Measurements from ENCODE around the gene CFHR5.

The CFHR5 gene

DNA sequence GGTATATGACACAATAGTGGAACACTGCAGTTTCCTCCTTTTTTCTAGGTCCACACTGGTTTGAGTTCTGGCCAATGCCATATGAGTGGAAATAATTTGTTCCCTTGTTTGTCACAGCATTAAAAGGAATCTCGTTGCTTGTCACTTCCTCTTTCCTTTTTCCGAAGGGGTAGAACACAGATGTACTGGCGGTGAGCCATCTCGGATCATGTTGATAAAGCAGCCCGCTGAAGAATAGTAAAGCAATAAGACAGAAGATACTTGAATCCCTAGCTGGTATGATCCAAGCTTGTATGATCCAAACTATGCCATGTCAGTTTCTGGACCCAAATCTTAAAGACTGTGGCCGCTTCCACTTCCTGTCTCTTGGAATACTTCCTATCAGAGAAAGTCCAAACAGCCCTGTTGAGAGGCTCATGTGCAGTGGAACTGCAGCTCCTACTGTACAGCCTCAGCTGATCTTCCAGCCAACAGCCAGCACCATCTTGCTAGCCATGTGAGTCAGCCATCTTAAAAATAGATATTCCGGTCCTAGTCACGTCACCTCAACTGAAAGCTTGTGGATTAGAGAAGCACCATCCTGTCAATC is 40.3 kb downstream of the CFHR5 start:
- no peak for DNase-seq (ENCODE audit: low read depth)

DNA sequence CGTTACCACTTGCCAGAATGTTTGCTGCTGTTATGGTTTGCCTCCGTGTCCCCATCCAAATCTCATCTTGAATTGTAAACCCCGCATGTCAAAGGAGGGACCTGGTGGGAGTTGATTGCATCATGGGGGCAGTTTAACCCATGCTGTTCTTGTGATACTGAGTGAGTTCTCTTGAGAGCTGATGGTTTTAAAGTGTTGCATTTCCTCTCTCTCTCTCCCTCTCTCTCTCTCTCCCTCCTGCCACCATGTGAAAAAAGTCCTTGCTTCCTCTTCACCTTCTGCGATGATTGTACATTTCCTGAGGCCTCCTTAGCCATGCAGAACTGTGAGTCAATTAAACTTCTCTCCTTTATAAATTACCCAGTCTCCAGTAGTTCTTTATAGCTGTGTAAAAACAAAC is 44.4 kb downstream of the CFHR5 start:
- no peak for DNase-seq (ENCODE audit: low read depth)

DNA sequence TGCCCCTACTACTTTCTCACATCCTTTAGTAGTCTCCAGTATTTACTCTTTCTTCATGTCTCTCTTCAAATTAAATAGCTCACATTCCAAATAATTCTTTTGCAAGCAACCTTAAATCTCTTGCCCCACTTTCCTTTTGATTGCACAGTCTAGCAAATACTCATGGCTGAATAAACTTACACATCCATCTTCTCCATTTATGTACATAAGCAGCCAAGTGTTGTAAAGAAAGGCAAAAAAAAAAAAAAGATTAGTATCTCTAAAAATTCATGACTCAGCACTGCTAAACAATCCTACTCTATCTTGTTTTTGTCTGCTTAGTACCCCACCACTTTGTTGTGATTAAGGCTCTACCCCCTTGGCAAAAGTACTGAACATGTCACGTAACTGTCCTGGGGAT is 47.1 kb downstream of the CFHR5 start:
- peak; percentile 23 for DNase-seq (ENCODE audit: low read depth)

DNA sequence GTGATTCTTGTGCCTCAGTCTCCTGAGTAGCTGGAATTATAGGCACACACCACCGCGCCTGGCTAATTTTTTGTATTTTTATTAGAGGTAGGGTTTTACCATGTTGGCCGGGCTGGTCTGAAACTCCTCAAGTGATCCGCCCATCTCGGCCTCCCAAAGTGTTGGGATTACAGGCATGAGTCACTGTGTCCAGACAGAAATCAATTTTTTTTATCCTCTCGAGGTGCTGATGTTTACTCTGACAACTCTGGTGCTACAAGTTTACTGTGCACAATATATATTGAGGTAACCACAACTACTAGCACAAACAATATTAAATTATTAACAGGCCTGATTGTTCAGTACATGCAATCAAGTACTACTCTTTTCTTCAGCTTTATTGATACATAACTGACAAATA is 50.0 kb downstream of the CFHR5 start:
- DNase-seq (ENCODE audit: low read depth) = no peak

DNA sequence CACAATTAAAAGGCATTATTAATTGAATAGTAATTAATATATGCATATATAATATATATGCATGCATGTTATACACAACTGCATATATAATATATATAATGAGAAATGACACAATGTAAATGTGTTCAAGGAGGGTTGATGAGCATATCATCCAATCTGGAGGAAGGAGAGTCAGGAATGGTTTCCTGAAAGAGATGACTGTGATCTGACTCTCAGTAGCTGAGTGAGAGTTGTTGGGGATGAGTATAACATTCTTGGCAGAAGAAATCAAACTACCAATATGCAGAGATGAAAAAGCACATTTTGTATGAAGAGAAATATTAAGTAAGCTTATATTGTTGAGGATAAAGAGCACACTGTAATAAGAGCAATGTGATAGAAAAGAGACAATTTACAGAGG is 52.4 kb downstream of the CFHR5 start:
- no peak for DNase-seq (ENCODE audit: low read depth)

DNA sequence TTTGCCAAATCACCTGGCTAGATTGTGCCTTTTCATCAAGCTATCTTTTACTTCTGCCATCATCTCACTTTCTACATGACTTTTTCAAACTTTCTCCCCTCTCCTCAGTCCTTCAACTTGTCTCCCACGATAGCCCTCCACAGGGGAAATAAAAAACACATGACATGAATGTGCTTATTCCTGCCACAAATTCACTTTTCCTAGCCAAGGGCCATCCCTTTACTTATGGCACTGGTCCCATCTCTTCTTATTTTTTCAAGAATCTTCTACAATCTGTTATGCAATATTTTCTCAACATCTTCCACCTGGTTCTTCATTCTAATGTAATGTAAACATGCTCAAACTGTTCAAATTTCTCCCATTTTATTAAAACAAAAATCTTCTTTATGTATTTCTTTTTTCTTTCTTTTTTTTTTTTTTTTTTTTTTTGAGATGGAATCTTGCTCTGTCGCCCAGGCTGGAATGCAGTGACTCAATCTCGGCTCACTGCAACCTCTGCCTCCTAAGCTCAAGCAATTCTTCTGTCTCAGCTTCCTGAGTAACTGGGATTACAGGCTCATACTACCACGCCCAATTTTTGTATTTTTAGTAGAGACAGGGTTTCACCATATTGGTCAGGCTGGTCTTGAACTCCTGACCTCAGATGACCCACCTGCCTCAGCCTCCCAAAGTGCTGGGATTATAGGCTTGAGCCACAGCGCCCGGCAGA is 57.4 kb downstream of the CFHR5 start:
- peak; percentile 47 for DNase-seq (ENCODE audit: low read depth)

DNA sequence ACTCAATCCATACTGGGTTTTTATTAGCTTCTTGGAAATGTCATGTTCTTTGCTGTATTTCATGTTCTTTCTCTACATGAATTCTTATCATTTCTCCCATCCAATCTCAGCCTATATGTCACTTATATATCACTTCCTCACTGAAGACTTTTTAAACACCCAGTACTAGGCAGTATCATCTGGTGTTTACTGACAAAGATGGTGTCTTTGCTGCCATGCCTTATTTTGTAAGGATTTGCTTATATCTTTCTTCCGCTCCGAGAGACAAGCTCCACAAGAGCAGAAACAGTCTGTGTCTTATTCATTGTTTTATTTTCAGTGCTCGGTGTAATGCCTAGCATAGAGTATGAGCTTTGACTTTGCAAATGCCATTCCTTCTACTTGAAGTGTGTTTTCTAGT is 59.5 kb downstream of the CFHR5 start:
- DNase-seq (ENCODE audit: low read depth) = no peak

DNA sequence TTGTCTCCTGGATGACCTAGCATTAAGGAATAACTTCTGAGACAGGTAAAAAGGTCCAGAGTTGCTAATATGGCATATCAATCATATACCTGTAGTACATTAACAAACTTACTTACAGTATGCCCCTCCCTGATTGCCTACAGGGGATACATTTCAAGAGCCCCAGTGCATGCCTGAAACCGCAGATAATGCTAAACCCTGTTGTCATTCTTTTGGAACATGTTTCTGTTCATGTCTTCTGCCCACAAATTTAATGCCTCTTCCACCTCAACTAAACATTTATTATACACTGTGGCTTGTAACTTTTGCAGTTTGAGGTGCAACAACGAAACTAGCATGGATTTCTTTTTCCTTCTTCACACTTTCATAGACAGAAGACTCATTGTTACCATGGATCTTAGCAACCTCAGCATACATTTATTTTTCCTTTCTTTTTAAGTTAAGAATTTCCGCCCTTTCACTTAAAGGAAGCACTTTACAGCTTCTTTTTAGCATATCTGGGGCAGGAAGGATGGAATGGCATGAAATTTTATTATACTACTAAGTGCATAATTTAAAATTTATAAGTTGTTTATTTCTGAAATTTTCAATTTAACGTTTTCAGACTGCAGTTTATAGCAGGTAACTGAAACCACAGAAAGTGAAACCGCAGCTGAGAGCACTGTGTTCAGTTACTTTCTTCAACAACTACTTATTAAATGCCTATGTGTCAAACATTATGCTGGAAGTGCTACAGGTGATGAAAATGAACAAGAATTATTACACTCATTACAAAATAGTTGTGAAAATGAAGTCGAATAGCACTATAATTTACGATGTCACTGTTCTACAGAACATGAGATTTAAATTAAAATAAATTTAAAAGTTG is 64.4 kb downstream of the CFHR5 start:
- DNase-seq (ENCODE audit: low read depth) = no peak

DNA sequence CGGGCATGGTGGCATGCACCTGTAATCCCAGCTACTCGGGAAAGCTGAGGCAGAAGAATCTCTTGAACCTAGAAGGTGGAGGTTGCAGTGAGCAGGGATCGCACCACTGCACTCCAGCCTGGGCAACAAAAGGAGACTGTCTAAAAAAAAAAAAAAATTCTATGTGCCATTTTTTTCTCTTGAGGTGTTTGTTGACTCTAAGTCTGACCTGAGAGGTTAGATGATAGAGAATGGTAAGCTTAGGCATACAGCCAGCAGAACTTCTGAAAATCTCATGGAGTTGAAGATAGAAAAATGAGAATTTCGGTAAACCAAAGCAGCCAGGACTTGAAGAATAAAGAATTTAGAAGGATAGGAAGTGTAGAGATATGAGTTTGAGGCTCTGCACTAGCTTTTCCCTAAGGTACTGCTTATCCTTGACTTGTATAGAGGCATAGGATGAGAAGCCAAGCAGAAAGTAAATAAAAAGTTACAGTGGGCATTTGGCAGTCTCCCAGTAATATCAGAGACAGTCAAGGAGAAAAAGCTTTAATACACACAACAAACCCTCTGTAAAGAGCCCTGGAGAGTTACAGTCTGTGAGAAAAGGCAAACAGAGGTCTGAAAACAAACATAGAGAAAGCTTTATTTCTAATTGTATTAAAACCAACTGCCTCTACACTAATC is 65.5 kb downstream of the CFHR5 start:
- DNase-seq (ENCODE audit: low read depth) = no peak

DNA sequence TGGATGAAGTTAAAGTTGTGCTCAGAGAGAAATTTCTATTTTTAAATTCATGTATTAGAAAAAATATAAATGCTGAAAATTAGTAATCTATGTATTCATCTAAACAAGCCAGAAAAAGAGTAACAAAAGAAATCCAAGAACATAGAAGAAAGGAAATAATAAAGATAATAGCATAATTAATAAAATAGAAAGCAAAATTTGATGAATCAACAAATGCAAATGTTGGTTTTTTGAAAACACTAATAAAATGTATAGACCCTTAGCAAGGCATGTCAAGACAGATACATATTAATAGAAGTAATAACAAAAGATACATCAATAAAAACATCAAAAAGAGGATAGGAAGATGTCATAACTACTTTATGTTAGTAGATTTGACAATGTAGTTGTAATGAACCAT is 71.7 kb downstream of the CFHR5 start:
- no peak for DNase-seq (ENCODE audit: low read depth)
